ENCODE data around the gene PRKRIP1. TPM values are rescaled to one million over a fixed set of nuclear protein-coding genes. Genes with fewer than 3 reads are reported as not detected.

PRKRIP1 gene
- total and polyA plus RNA-seq, 2 donors (not counting 1 experiment from before 2014, with no cell fraction given), result 13.8 to 16.3 TPM

DNA sequence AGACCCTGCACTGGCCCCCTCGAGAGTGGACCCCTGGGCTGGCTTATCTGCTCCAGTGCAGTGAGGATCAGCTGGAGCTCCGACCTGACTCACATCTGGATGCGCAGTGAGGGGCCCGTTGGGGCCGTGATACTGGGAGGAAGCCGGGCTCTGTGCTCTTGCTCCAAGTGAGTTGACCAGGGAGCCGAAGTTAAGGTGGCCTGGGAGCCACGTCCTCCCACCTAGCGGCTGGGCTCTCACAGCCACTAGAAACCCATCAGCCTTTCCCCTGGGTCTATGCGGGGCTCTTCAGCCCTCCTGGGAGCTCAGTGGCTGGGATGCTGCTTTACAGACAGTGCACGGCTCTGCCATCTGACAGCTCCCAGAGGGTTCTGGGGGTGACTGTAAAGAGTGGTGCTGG lies 59.4 kb downstream of the PRKRIP1 start:
- DNase-seq (ENCODE audit: low read depth in 2 of 2), result no peak
- no peaks in the 10 kb centered on the region for H3K9me3 ChIP-seq (ENCODE audit: control insufficient read depth, insufficient read depth, low read depth, low read length)
- H2AFZ ChIP-seq (ENCODE audit: low read length), result no peak overlapping the region
- H4K20me1 ChIP-seq (ENCODE audit: control insufficient read depth, extremely low read depth, insufficient read depth, low read length), result no peaks in the 10 kb centered on the region
- peaks cover 6% of the 10 kb centered on the region for H3K36me3 ChIP-seq (ENCODE audit: control insufficient read depth, insufficient read depth, low read length)
- no peaks in the 10 kb centered on the region for H3K27me3 ChIP-seq (ENCODE audit: control insufficient read depth, insufficient read depth, low read length)
- H3K4me2 ChIP-seq (ENCODE audit: extremely low read depth, insufficient read depth, low read length), result no peak overlapping the region
- TF ChIP-seq CTCF (conservative IDR thresholded peaks at IDR 0.05 in 1 of 2, IDR thresholded peaks at IDR 0.05 in 1 of 2; ENCODE audit: low read depth in 1 of 2, low read length in 2 of 2), result no peak
- no peak for TF ChIP-seq EZH2 (IDR thresholded peaks at IDR 0.05; ENCODE audit: low read length, missing control alignments)
- no peak overlapping the region for H3K27ac ChIP-seq (ENCODE audit: insufficient read depth, low read length)
- no peak overlapping the region for H3K4me3 ChIP-seq (replicated peaks in 1 of 4; ENCODE audit: control extremely low read depth in 1 of 4, insufficient read depth in 1 of 4, low read depth in 3 of 4, low read length in 4 of 4)
- no peaks in the 10 kb centered on the region for H3K4me1 ChIP-seq (ENCODE audit: control insufficient read depth, extremely low read depth, insufficient read depth, low read length)
- H3K9ac ChIP-seq (ENCODE audit: insufficient read depth, low read length), result no peak overlapping the region
- H3K79me2 ChIP-seq (ENCODE audit: control insufficient read depth, insufficient read depth, low read length), result no peaks in the 10 kb centered on the region

DNA sequence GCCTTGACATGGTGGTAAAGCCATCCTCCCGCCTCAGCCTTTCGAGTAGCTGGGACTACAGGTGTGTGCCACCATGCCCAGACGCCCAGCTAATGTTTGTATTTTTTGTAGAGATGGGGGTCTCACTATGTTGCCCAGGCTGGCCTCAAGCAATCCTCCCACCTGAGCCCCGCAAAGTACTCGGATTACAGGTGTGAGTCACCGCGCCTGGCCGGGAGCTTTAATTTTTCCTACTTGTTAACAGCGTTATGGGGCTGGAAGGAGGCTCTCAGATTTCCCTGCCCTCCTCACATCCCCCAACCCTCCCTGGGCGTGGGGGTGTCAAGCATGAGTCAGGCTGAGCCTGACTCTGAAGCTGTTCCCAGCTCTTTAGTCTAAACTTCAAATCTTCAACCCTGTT lies 60.2 kb downstream of the PRKRIP1 start:
- Histone ChIP-seq H3K79me2 (ENCODE audit: control insufficient read depth, insufficient read depth, low read length) (no peaks in the 10 kb centered on the region), H3K4me1 (ENCODE audit: control insufficient read depth, extremely low read depth, insufficient read depth, low read length) (no peaks in the 10 kb centered on the region), H3K9me3 (ENCODE audit: control insufficient read depth, insufficient read depth, low read depth, low read length) (no peaks in the 10 kb centered on the region), H2AFZ (ENCODE audit: low read length) (no peak overlapping the region), H3K36me3 (ENCODE audit: control insufficient read depth, insufficient read depth, low read length) (peaks cover 6% of the 10 kb centered on the region), H3K27ac (ENCODE audit: insufficient read depth, low read length) (no peak overlapping the region), H4K20me1 (ENCODE audit: control insufficient read depth, extremely low read depth, insufficient read depth, low read length) (no peaks in the 10 kb centered on the region), H3K4me3 (replicated peaks in 1 of 4; ENCODE audit: control extremely low read depth in 1 of 4, insufficient read depth in 1 of 4, low read depth in 3 of 4, low read length in 4 of 4) (no peak overlapping the region), H3K9ac (ENCODE audit: insufficient read depth, low read length) (no peak overlapping the region), H3K27me3 (ENCODE audit: control insufficient read depth, insufficient read depth, low read length) (no peaks in the 10 kb centered on the region), H3K4me2 (ENCODE audit: extremely low read depth, insufficient read depth, low read length) (no peak overlapping the region)
- TF ChIP-seq CTCF (conservative IDR thresholded peaks at IDR 0.05 in 1 of 2, IDR thresholded peaks at IDR 0.05 in 1 of 2; ENCODE audit: low read depth in 1 of 2, low read length in 2 of 2), result no peak
- TF ChIP-seq EZH2 (IDR thresholded peaks at IDR 0.05; ENCODE audit: low read length, missing control alignments), result no peak
- DNase-seq (ENCODE audit: low read depth in 2 of 2), result peak; percentile 29 to 75

- Histone ChIP-seq H3K4me3 (replicated peaks in 1 of 4; ENCODE audit: control extremely low read depth in 1 of 4, insufficient read depth in 1 of 4, low read depth in 3 of 4, low read length in 4 of 4) (no peak overlapping the region), H3K36me3 (ENCODE audit: control insufficient read depth, insufficient read depth, low read length) (peaks cover 6% of the 10 kb centered on the region), H3K27me3 (ENCODE audit: control insufficient read depth, insufficient read depth, low read length) (no peaks in the 10 kb centered on the region), H3K27ac (ENCODE audit: insufficient read depth, low read length) (no peak overlapping the region), H4K20me1 (ENCODE audit: control insufficient read depth, extremely low read depth, insufficient read depth, low read length) (no peaks in the 10 kb centered on the region), H3K9me3 (ENCODE audit: control insufficient read depth, insufficient read depth, low read depth, low read length) (no peaks in the 10 kb centered on the region), H2AFZ (ENCODE audit: low read length) (no peak overlapping the region), H3K79me2 (ENCODE audit: control insufficient read depth, insufficient read depth, low read length) (no peaks in the 10 kb centered on the region), H3K4me2 (ENCODE audit: extremely low read depth, insufficient read depth, low read length) (no peak overlapping the region), H3K4me1 (ENCODE audit: control insufficient read depth, extremely low read depth, insufficient read depth, low read length) (no peaks in the 10 kb centered on the region), H3K9ac (ENCODE audit: insufficient read depth, low read length) (no peak overlapping the region)
- no peak for DNase-seq (ENCODE audit: low read depth in 2 of 2)
- TF ChIP-seq CTCF (conservative IDR thresholded peaks at IDR 0.05 in 1 of 2, IDR thresholded peaks at IDR 0.05 in 1 of 2; ENCODE audit: low read depth in 1 of 2, low read length in 2 of 2), result no peak
- no peak for TF ChIP-seq EZH2 (IDR thresholded peaks at IDR 0.05; ENCODE audit: low read length, missing control alignments)
These were observed 61.3 kb downstream of the PRKRIP1 start for GRCh38 chr7:102457352-102457924.
